HepG2 (cell line): ENCODE data around the gene ADAMTS18. TPM values are rescaled to one million over a fixed set of nuclear protein-coding genes. Genes with fewer than 3 reads are reported as not detected.

Source experiments
- ATF4 ChIP-seq, 2 experiments: fragments of 450-650 bp in 1 of 2; sonication (generic) in 1 of 2; formaldehyde crosslinking; IDR thresholded peaks; 2 replicates each; pipeline versions ENCODE4 v1.5.0 to v1.8.0; 2020 to 2022; ENCODE audit warnings: mild to moderate bottlenecking in 1 of 2, missing genetic modification reagents in 1 of 2
- CENPX ChIP-seq: sonication (generic); formaldehyde crosslinking; IDR thresholded peaks from 2 replicates; pipeline ENCODE4 v1.9.0; 2021; ENCODE audit warnings: mild to moderate bottlenecking, missing genetic modification reagents, moderate library complexity
- CHCHD3 ChIP-seq: sonication (generic); formaldehyde crosslinking; IDR thresholded peaks from 2 replicates; pipeline ENCODE4 v1.8.0; 2022; ENCODE audit warnings: mild to moderate bottlenecking, missing genetic modification reagents, moderate library complexity
- GRHL1 ChIP-seq: sonication (generic); formaldehyde crosslinking; conservative IDR thresholded peaks from 2 replicates; pipeline ENCODE4 v1.8.0; 2022; ENCODE audit warnings: missing genetic modification reagents
- MXD1 ChIP-seq: sonication (generic); formaldehyde crosslinking; IDR thresholded peaks from 2 replicates; pipeline ENCODE4 v1.4.0; 2020; ENCODE audit warnings: mild to moderate bottlenecking, missing genetic modification reagents
- NR3C1 ChIP-seq: sonication (generic); formaldehyde crosslinking; IDR thresholded peaks from 2 replicates; pipeline ENCODE4 v1.4.0; 2020; ENCODE audit warnings: missing genetic modification reagents
- PRDM15 ChIP-seq: sonication (generic); formaldehyde crosslinking; IDR thresholded peaks from 2 replicates; pipeline ENCODE4 v1.4.0; 2020; ENCODE audit warnings: missing genetic modification reagents
- RFX5 ChIP-seq: IDR thresholded peaks from 2 replicates; pipeline ENCODE4 v1.6.1; 2011; ENCODE audit warnings: low read depth, low read length, improper control_type of control experiment
- SAP130 ChIP-seq: IDR thresholded peaks from 2 replicates; pipeline ENCODE4 v1.6.1; 2016; ENCODE audit warnings: low read depth
- SKI ChIP-seq: fragments of 450-650 bp; IDR thresholded peaks from one replicate; pipeline ENCODE4 v1.6.1; 2018; ENCODE audit warnings: mild to moderate bottlenecking; ENCODE audit not compliant: partially characterized antibody
- SMAD3 ChIP-seq: sonication (generic); formaldehyde crosslinking; IDR thresholded peaks from 2 replicates; pipeline ENCODE4 v1.4.0; 2020; ENCODE audit warnings: missing genetic modification reagents
- SRSF9 ChIP-seq: fragments of 200-400 bp; formaldehyde crosslinking; IDR thresholded peaks from 2 replicates; pipeline ENCODE4 v1.6.1; 2018; ENCODE audit warnings: borderline replicate concordance, mild to moderate bottlenecking, low read depth, low read length; ENCODE audit not compliant: insufficient read depth, poor library complexity, severe bottlenecking
- TBP ChIP-seq: sonication (generic); formaldehyde crosslinking; IDR thresholded peaks from 2 replicates; pipeline ENCODE4 v1.5.0; 2020; ENCODE audit warnings: missing genetic modification reagents
- TCF7 ChIP-seq: sonication (generic); IDR thresholded peaks from 2 replicates; pipeline ENCODE4 v1.6.1; 2016; ENCODE audit warnings: antibody characterized with exemption, low read depth
- THAP8 ChIP-seq: sonication (generic); formaldehyde crosslinking; IDR thresholded peaks from 2 replicates; pipeline ENCODE4 v1.5.1; 2020; ENCODE audit warnings: missing genetic modification reagents, mild to moderate bottlenecking, borderline replicate concordance
- ZFAT ChIP-seq: sonication (generic); formaldehyde crosslinking; conservative IDR thresholded peaks from 2 replicates; pipeline ENCODE4 v1.8.1; 2023; ENCODE audit warnings: missing genetic modification reagents, inconsistent platforms
- ZGPAT ChIP-seq: IDR thresholded peaks from 2 replicates; pipeline ENCODE4 v1.6.1; 2016; ENCODE audit warnings: mild to moderate bottlenecking
- ZNF329 ChIP-seq: sonication (generic); formaldehyde crosslinking; IDR thresholded peaks from 2 replicates; pipeline ENCODE4 v1.9.0; 2021; ENCODE audit warnings: low read depth, mild to moderate bottlenecking, missing genetic modification reagents
- ZNF414 ChIP-seq: sonication (generic); formaldehyde crosslinking; IDR thresholded peaks from 2 replicates; pipeline ENCODE4 v1.5.0; 2020; ENCODE audit warnings: missing genetic modification reagents
- polyA plus RNA-seq, 8 experiments: library from polyadenylated mRNA; depleted of rRNA in 3 of 8; stranded (reverse) in 7 of 8; unstranded in 1 of 8; fragments of >200 nt; fragmentation: Illumina TruSeq in 4 of 8; extraction: Trizol in 4 of 8; gene quantifications; 2 replicates each; pipeline versions ENCODE4 v1.2.1 to v1.2.3, GENCODE V29; 2011 to 2016; ENCODE audit warnings: low read depth in 4 of 8, missing spikeins in 1 of 8, mixed read lengths in 1 of 8; ENCODE audit not compliant: insufficient read depth in 1 of 8
- total RNA-seq, 5 experiments: library from RNA; depleted of rRNA; stranded (reverse); fragments of >200 nt; fragmentation: Illumina TruSeq; extraction: Trizol; gene quantifications; 2 replicates each; pipeline ENCODE4 v1.2.3, GENCODE V29; 2016; ENCODE audit warnings: low read depth in 1 of 5

The ADAMTS18 gene
- total and polyA plus RNA-seq, 2 of the 13 experiments (the other 11 are each of a cell fraction or from before 2014, with no cell fraction given) = 0.01 TPM; not detected in 1

- no peak for TF ChIP-seq CENPX (CRISPR knock-in tag)
- TF ChIP-seq SKI = no peak
- no peak for TF ChIP-seq SRSF9
- no peak for TF ChIP-seq TCF7
- TF ChIP-seq ZFAT (CRISPR knock-in tag) = no peak
- TF ChIP-seq SMAD3 = peak; percentile 86; the same call in 1 of the 2 replicates
- no peak for TF ChIP-seq CHCHD3
- no peak for TF ChIP-seq ZNF329 (CRISPR knock-in tag)
- no peak for TF ChIP-seq NR3C1
- peak; percentile 87; the same call in 1 of the 2 replicates for TF ChIP-seq THAP8 (CRISPR knock-in tag)
- peak; percentile 50; the same call in 1 of the 2 replicates for TF ChIP-seq MXD1 (CRISPR knock-in tag)
- TF ChIP-seq ATF4 (CRISPR knock-in tag; IDR thresholded peaks at IDR 0.05) = no peak
- TF ChIP-seq PRDM15 (CRISPR knock-in tag) = no peak
- TF ChIP-seq ZGPAT (CRISPR knock-in tag) = peak; percentile 54; the same call in 1 of the 2 replicates
- peak; percentile 32; the same call in 1 of the 2 replicates for TF ChIP-seq SAP130
- TF ChIP-seq ZNF414 = 0 out of 2 replicates have a peak, but pooled peaks have one; percentile 31
- no peak for TF ChIP-seq GRHL1 (CRISPR knock-in tag)
- peak; percentile 54; the same call in 1 of the 2 replicates for TF ChIP-seq RFX5
- 0 out of 2 replicates have a peak, but pooled peaks have one; percentile 35 for TF ChIP-seq TBP (CRISPR knock-in tag)
Measured at GRCh38 chr16:77236063-77236511, 198.7 kb downstream of the ADAMTS18 start (continued).
